ENCODE measurements around the gene TBC1D5.

TBC1D5 gene

GRCh38 chr3:17336291-17336690 is 406.1 kb downstream of the TBC1D5 start:
- DNase-seq = no peak

- DNase-seq = no peak
These were observed 408.5 kb downstream of the TBC1D5 start for GRCh38 chr3:17333893-17334292.

GRCh38 chr3:17333446-17333845 is 409.0 kb downstream of the TBC1D5 start:
- DNase-seq = no peak

- DNase-seq = no peak
These were observed 411.8 kb downstream of the TBC1D5 start for GRCh38 chr3:17330660-17331059.

- no peak for DNase-seq
These were observed 412.5 kb downstream of the TBC1D5 start for GRCh38 chr3:17329927-17330326.

GRCh38 chr3:17322106-17322793 is 420.2 kb downstream of the TBC1D5 start:
- DNase-seq = no peak

GRCh38 chr3:17320266-17320665 is 422.2 kb downstream of the TBC1D5 start:
- DNase-seq = no peak

- no peak for DNase-seq
These were observed 426.5 kb downstream of the TBC1D5 start for GRCh38 chr3:17315897-17316296.

GRCh38 chr3:17314171-17314570 is 428.3 kb downstream of the TBC1D5 start:
- DNase-seq = no peak

GRCh38 chr3:17313746-17314145 is 428.7 kb downstream of the TBC1D5 start:
- DNase-seq = no peak

- DNase-seq = no peak
These were observed 431.4 kb downstream of the TBC1D5 start for GRCh38 chr3:17310983-17311382.

GRCh38 chr3:17307887-17308286 is 434.5 kb downstream of the TBC1D5 start:
- DNase-seq = no peak

- peak; percentile 7 for DNase-seq
These were observed 434.9 kb downstream of the TBC1D5 start for GRCh38 chr3:17307482-17307881.

- DNase-seq = no peak
These were observed 437.5 kb downstream of the TBC1D5 start for GRCh38 chr3:17304969-17305368.

- DNase-seq = no peak
These were observed 439.7 kb downstream of the TBC1D5 start for GRCh38 chr3:17302774-17303173.

- no peak for DNase-seq
These were observed 440.3 kb downstream of the TBC1D5 start for GRCh38 chr3:17302170-17302569.

- no peak for DNase-seq
These were observed 441.2 kb downstream of the TBC1D5 start for GRCh38 chr3:17301271-17301670.

- no peak for DNase-seq
These were observed 442.0 kb downstream of the TBC1D5 start for GRCh38 chr3:17300441-17300840.

- no peak for DNase-seq
These were observed 444.4 kb downstream of the TBC1D5 start for GRCh38 chr3:17298038-17298437.

GRCh38 chr3:17292556-17292955 is 449.9 kb downstream of the TBC1D5 start:
- DNase-seq = no peak

GRCh38 chr3:17290894-17291293 is 451.5 kb downstream of the TBC1D5 start:
- DNase-seq = no peak

GRCh38 chr3:17288839-17289399 is 453.5 kb downstream of the TBC1D5 start:
- DNase-seq = no peak

GRCh38 chr3:17287006-17287689 is 455.3 kb downstream of the TBC1D5 start:
- no peak for DNase-seq

- no peak for DNase-seq
These were observed 464.4 kb downstream of the TBC1D5 start for GRCh38 chr3:17278006-17278405.

All from NCI-H146 (cell line).